Ascending aorta (tissue), 2 donors: ENCODE data around the gene ANO9. TPM values are rescaled to one million over a fixed set of nuclear protein-coding genes. Genes with fewer than 3 reads are reported as not detected.
"Not testable (repeated sequence)": the region's sequence is repeated elsewhere in the genome, so short reads cannot be mapped to it uniquely, and the experiment has no call there.

Experiments used
- DNase-seq, 2 donors: peaks; one replicate each; pipeline ENCODE4 v3.0.0-alpha.2; 2019; ENCODE audit warnings: low spot score in 2 of 2
- H3K27ac ChIP-seq, 2 donors: fragments of 200-600 bp; sonication (generic); one replicate each; pipeline ENCODE4 v1.5.1; 2016 to 2017; ENCODE audit warnings: mild to moderate bottlenecking in 1 of 2
- H3K27me3 ChIP-seq: fragments of 200-600 bp; sonication (generic); one replicate; pipeline ENCODE4 v1.5.1; 2017
- H3K36me3 ChIP-seq, 2 donors: fragments of 200-600 bp; sonication (generic); one replicate each; pipeline ENCODE4 v1.5.1; 2016
- H3K4me1 ChIP-seq, 2 donors: fragments of 200-600 bp; sonication (generic); one replicate each; pipeline ENCODE4 v1.5.1; 2016 to 2017; ENCODE audit warnings: mild to moderate bottlenecking in 1 of 2
- H3K4me3 ChIP-seq, 2 donors: fragments of 200-600 bp; sonication (generic); one replicate each; pipeline ENCODE4 v1.5.1; 2016 to 2017; ENCODE audit warnings: mild to moderate bottlenecking in 1 of 2
- H3K9me3 ChIP-seq, 2 donors: fragments of 200-600 bp; sonication (generic); one replicate each; pipeline ENCODE4 v1.5.1; 2016
- CTCF ChIP-seq, 3 experiments: fragments of 200-600 bp in 2 of 3; fragments of 450-650 bp in 1 of 3; sonication (generic) in 2 of 3; IDR thresholded peaks; one replicate each; pipeline ENCODE4 v1.5.1; 2016 to 2019; ENCODE audit warnings: antibody characterized with exemption in 3 of 3, mild to moderate bottlenecking in 1 of 3, moderate library complexity in 1 of 3
- intact Hi-C: fragments of 100-400 bp; cut with DNase I; formaldehyde crosslinking; loops from one replicate; pipeline ENCODE4 v1.15.1; 2023
- total RNA-seq: library from RNA; depleted of rRNA; stranded (reverse); fragments of >200 nt; gene quantifications from one replicate; pipeline ENCODE4 v1.1.0, GENCODE V29; 2016

Gene ANO9
- total RNA-seq, 1 donor from 2014 or later, result 4.0 TPM

GRCh38 chr11:403761-404431 is 37.9 kb downstream of the ANO9 start:
- no peak overlapping the region for H3K27ac ChIP-seq
- intact Hi-C loops, result no loop called here
- peaks cover 6 to 8% of the 10 kb centered on the region in 2 donors for H3K4me1 ChIP-seq
- no peak for TF ChIP-seq CTCF (IDR thresholded peaks at IDR 0.05)
- DNase-seq, result no peak
- H3K36me3 ChIP-seq, result no peaks in the 10 kb centered on the region
- no peak overlapping the region for H3K4me3 ChIP-seq
- no peaks in the 10 kb centered on the region for H3K9me3 ChIP-seq
- H3K27me3 ChIP-seq, result peaks cover 12% of the 10 kb centered on the region

- peaks cover 6 to 8% of the 10 kb centered on the region in 2 donors for H3K4me1 ChIP-seq
- H3K36me3 ChIP-seq, result no peaks in the 10 kb centered on the region
- H3K4me3 ChIP-seq, result no peak overlapping the region
- no peak for TF ChIP-seq CTCF (IDR thresholded peaks at IDR 0.05)
- H3K27ac ChIP-seq, result no peak overlapping the region
- H3K9me3 ChIP-seq, result no peaks in the 10 kb centered on the region
- no peak for DNase-seq
- H3K27me3 ChIP-seq, result peaks cover 14% of the 10 kb centered on the region
- intact Hi-C loops, result no loop called here
Observed at GRCh38 chr11:403021-403760, 38.6 kb downstream of the ANO9 start.

- H3K4me3 ChIP-seq, H3K36me3 ChIP-seq, H3K27ac ChIP-seq, H3K9me3 ChIP-seq, DNase-seq, intact Hi-C loops: not testable (repeated sequence)
- peaks cover 5 to 11% of the 10 kb centered on the region in 2 donors for H3K4me1 ChIP-seq
- H3K27me3 ChIP-seq, result peaks cover 14% of the 10 kb centered on the region
Observed at GRCh38 chr11:401196-401595, 40.6 kb downstream of the ANO9 start.

- Histone ChIP-seq H3K4me1 (peaks cover 4 to 8% of the 10 kb centered on the region in 2 donors), H3K9me3 (no peaks in the 10 kb centered on the region), H3K27me3 (peaks cover 14% of the 10 kb centered on the region), H3K36me3 (no peaks in the 10 kb centered on the region), H3K4me3 (no peak overlapping the region), H3K27ac (no peak overlapping the region)
- no peak for TF ChIP-seq CTCF (IDR thresholded peaks at IDR 0.05)
- no peak for DNase-seq
- intact Hi-C loops, result no loop called here
Observed at GRCh38 chr11:400241-400689, 41.5 kb downstream of the ANO9 start.

- Histone ChIP-seq H3K4me1 (peaks cover 4 to 8% of the 10 kb centered on the region in 2 donors), H3K27me3 (peaks cover 14% of the 10 kb centered on the region), H3K9me3 (no peaks in the 10 kb centered on the region), H3K27ac (no peak overlapping the region), H3K4me3 (no peak overlapping the region), H3K36me3 (no peaks in the 10 kb centered on the region)
- TF ChIP-seq CTCF (IDR thresholded peaks at IDR 0.05), result no peak
- intact Hi-C loops, result no loop called here
- DNase-seq, result no peak
Observed at GRCh38 chr11:399731-400211, 42.0 kb downstream of the ANO9 start.

GRCh38 chr11:398826-399225 is 43.0 kb downstream of the ANO9 start:
- Histone ChIP-seq H3K27ac (no peak overlapping the region), H3K36me3 (no peaks in the 10 kb centered on the region), H3K4me3 (no peak overlapping the region), H3K4me1 (peaks cover 4 to 8% of the 10 kb centered on the region in 2 donors), H3K27me3 (peaks cover 14% of the 10 kb centered on the region), H3K9me3 (no peaks in the 10 kb centered on the region)
- intact Hi-C loops, result no loop called here
- no peak for DNase-seq
- no peak for TF ChIP-seq CTCF (IDR thresholded peaks at IDR 0.05)
